ENCODE data around the gene EYS. TPM values are rescaled to one million over a fixed set of nuclear protein-coding genes. Genes with fewer than 3 reads are reported as not detected.

Gene EYS
- total RNA-seq, 2 experiments from 2014 or later, result not detected

DNA sequence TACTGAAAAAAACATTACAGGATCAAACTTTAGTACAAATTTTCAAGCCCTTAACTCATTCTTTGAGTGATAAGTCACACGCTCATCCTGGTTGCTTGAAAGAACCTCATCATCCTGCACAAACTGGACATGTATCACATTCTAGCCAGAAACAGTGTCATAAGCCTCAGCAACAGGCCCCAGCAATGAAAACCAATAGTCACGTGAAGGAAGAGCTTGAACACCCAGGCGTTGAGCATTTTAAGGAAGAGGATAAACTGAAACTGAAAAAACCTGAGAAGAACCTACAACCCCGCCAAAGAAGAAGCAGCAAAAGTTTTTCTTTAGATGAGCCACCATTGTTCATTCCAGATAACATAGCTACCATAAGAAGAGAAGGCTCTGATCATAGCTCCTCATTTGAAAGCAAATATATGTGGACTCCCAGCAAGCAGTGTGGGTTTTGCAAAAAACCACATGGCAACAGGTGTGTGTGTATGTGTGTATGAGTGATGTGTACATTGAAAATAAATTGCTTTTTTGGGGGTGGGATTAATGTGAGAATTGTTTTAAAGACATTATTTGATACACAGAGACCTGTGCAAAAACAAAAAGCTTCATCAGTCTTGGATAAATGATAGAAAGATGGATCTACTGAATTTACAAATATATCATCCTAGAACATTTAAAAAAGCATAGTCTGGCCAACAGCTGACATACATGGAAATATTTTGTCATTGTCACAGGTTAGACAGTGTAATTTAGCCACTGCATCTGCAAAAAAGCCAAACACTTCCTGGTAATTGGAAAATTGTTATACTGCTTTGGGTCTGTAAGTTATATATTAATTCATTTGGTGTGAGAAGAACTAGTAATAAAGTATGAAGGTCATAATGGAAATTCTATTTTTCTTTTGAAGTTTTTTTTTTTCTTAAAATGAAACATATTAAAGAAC lies 2021.3 kb downstream of the EYS start:
- ChIA-PET CTCF (interaction anchor here (1.6 to 2.2 kb wide), 2 partner anchors 8 to 87 kb away, joined by 4 to 6 read pairs; no protein-coding TSS in a partner anchor), POLR2A (interaction anchor here (1.0 to 1.3 kb wide), 2 partner anchors 50 to 63 kb away, joined by 3 read pairs; partner anchors contain the start of gene PHF3)
- H3K27ac ChIP-seq (ENCODE audit: low read depth in 1 of 2, low read length in 2 of 2), result no peak overlapping the region
- Mint-ChIP-seq H3K4me3 (no peak overlapping the region), H3K36me3 (ENCODE audit: low read depth) (peaks cover 80% of the 10 kb centered on the region), H3K27me3 (no peaks in the 10 kb centered on the region), H3K4me1 (ENCODE audit: low read depth) (peaks cover 56% of the 10 kb centered on the region), H3K27ac (no peak overlapping the region), H3K9me3 (no peaks in the 10 kb centered on the region)
- H3K4me1 ChIP-seq (ENCODE audit: insufficient read depth, low read length), result no peaks in the 10 kb centered on the region
- ATAC-seq (ENCODE audit: poor library complexity), result no peak
- H3K9me3 ChIP-seq (ENCODE audit: control insufficient read depth in 1 of 2, insufficient read depth in 1 of 2, low read length in 2 of 2), result no peaks in the 10 kb centered on the region
- intact Hi-C loops (cut with DNase I, micrococcal nuclease), result loop anchor here in 1 of 2 experiments (5.0 kb wide), 1 partner anchor 88 kb away; no protein-coding TSS in a partner anchor
- peaks cover 34% of the 10 kb centered on the region for H3K36me3 ChIP-seq (ENCODE audit: insufficient read depth, low read length)
- DNase-seq, result peak in 2 of 14 experiments; percentile 20 to 34
- TF ChIP-seq, protein P1, sequence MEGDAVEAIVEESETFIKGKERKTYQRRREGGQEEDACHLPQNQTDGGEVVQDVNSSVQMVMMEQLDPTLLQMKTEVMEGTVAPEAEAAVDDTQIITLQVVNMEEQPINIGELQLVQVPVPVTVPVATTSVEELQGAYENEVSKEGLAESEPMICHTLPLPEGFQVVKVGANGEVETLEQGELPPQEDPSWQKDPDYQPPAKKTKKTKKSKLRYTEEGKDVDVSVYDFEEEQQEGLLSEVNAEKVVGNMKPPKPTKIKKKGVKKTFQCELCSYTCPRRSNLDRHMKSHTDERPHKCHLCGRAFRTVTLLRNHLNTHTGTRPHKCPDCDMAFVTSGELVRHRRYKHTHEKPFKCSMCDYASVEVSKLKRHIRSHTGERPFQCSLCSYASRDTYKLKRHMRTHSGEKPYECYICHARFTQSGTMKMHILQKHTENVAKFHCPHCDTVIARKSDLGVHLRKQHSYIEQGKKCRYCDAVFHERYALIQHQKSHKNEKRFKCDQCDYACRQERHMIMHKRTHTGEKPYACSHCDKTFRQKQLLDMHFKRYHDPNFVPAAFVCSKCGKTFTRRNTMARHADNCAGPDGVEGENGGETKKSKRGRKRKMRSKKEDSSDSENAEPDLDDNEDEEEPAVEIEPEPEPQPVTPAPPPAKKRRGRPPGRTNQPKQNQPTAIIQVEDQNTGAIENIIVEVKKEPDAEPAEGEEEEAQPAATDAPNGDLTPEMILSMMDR (IDR thresholded peaks at IDR 0.05), result no peak
- no peak overlapping the region for H3K4me3 ChIP-seq (ENCODE audit: low read length)
- no peaks in the 10 kb centered on the region for H3K27me3 ChIP-seq (ENCODE audit: control insufficient read depth in 1 of 2, insufficient read depth in 2 of 2, low read length in 2 of 2)

DNA sequence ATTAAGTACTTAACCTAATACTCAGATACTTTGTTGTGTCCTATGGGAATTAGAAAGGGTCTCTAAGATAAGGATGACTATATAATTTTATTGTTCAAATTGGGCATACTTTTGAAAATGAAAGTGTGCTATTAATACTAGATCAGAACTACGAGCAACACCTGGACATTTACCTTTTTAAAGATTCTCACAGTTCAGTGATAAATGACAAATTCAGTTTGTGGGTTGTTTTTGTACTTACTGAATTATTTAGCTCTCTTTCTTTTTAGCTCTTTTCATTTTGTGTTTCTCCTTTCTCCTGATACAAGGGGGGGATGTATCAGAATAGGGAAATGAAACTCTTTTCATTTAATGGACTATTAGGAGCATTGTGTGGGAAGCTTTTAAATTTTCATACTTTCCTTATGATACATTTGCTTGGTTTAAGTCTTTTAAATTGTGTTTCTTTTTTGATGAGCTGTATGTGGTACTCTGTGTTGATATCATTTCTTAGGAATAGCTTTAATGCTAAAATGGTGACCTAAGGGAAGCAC lies 2023.9 kb downstream of the EYS start:
- no peak overlapping the region for H3K4me3 ChIP-seq (ENCODE audit: low read length)
- DNase-seq (no peak), ATAC-seq (ENCODE audit: poor library complexity) (no peak)
- Mint-ChIP-seq H3K27me3 (no peaks in the 10 kb centered on the region), H3K9me3 (no peaks in the 10 kb centered on the region), H3K4me3 (no peak overlapping the region), H3K27ac (no peak overlapping the region), H3K36me3 (ENCODE audit: low read depth) (peaks cover 88% of the 10 kb centered on the region), H3K4me1 (ENCODE audit: low read depth) (peaks cover 64% of the 10 kb centered on the region)
- TF ChIP-seq, protein P1 (IDR thresholded peaks at IDR 0.05), result no peak
- H3K4me1 ChIP-seq (ENCODE audit: insufficient read depth, low read length), result no peaks in the 10 kb centered on the region
- no peaks in the 10 kb centered on the region for H3K27me3 ChIP-seq (ENCODE audit: control insufficient read depth in 1 of 2, insufficient read depth in 2 of 2, low read length in 2 of 2)
- CTCF ChIA-PET, result interaction anchor here (3.4 kb wide), 1 partner anchor 85 kb away, joined by 11 read pairs; no protein-coding TSS in a partner anchor
- intact Hi-C loops (cut with DNase I, micrococcal nuclease), result no loop called here
- H3K36me3 ChIP-seq (ENCODE audit: insufficient read depth, low read length), result peaks cover 42% of the 10 kb centered on the region
- POLR2A ChIA-PET, result interaction anchor here (1.1 kb wide), 1 partner anchor 48 kb away, joined by 4 read pairs; the partner anchor contains the start of gene PHF3
- H3K27ac ChIP-seq (ENCODE audit: low read depth in 1 of 2, low read length in 2 of 2), result no peak overlapping the region
- no peaks in the 10 kb centered on the region for H3K9me3 ChIP-seq (ENCODE audit: control insufficient read depth in 1 of 2, insufficient read depth in 1 of 2, low read length in 2 of 2)

DNA sequence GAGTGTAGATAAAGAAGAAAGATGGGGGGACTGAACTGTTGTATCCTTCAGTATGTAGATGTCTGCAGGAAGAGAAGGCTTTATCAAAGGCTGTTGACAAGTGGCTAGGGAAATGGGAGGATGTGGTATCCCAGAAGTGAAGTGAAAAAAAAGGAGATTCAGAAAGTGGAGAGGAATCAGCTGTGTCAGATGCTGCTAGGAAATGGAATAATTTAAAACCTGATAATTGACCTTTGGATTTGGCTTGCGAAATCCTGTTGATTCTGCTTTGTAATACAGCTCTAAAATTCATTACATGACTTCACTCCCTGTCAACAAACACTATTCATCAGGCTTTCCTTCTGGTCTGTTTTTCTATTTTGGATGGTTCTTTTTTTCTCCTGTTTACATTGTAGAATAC lies 2029.7 kb downstream of the EYS start:
- intact Hi-C loops (cut with DNase I, micrococcal nuclease), result loop anchor here in 1 of 2 experiments (5.0 kb wide), 1 partner anchor 35 kb away; no protein-coding TSS in a partner anchor
- Mint-ChIP-seq H3K27ac (no peak overlapping the region), H3K27me3 (no peaks in the 10 kb centered on the region), H3K4me3 (no peak overlapping the region), H3K36me3 (ENCODE audit: low read depth) (peaks cover 52% of the 10 kb centered on the region), H3K9me3 (no peaks in the 10 kb centered on the region), H3K4me1 (ENCODE audit: low read depth) (peaks cover 41% of the 10 kb centered on the region)
- DNase-seq, result no peak
- Histone ChIP-seq H3K27ac (ENCODE audit: low read depth in 1 of 2, low read length in 2 of 2) (no peak overlapping the region), H3K4me1 (ENCODE audit: insufficient read depth, low read length) (no peaks in the 10 kb centered on the region), H3K36me3 (ENCODE audit: insufficient read depth, low read length) (peaks cover 24% of the 10 kb centered on the region), H3K27me3 (ENCODE audit: control insufficient read depth in 1 of 2, insufficient read depth in 2 of 2, low read length in 2 of 2) (no peaks in the 10 kb centered on the region), H3K4me3 (ENCODE audit: low read length) (no peak overlapping the region), H3K9me3 (ENCODE audit: control insufficient read depth in 1 of 2, insufficient read depth in 1 of 2, low read length in 2 of 2) (no peaks in the 10 kb centered on the region)
- ChIA-PET CTCF (interaction anchor here (1.8 kb wide), 1 partner anchor 8 kb away, joined by 4 read pairs; no protein-coding TSS in a partner anchor), POLR2A (interaction anchor here (1.3 kb wide), 1 partner anchor 41 kb away, joined by 4 read pairs; the partner anchor contains the start of gene PHF3)
- ATAC-seq (ENCODE audit: poor library complexity), result no peak
- TF ChIP-seq, protein P1 (IDR thresholded peaks at IDR 0.05), result no peak
